HG03139 (cell line): ENCODE results near the gene PALM.

Source experiments
- ATAC-seq: cut with Tn5 transposase; IDR thresholded peaks from one replicate; pipeline ENCODE4 v1.9.1; 2021; ENCODE audit not compliant: unreplicated experiment

PALM gene

DNA sequence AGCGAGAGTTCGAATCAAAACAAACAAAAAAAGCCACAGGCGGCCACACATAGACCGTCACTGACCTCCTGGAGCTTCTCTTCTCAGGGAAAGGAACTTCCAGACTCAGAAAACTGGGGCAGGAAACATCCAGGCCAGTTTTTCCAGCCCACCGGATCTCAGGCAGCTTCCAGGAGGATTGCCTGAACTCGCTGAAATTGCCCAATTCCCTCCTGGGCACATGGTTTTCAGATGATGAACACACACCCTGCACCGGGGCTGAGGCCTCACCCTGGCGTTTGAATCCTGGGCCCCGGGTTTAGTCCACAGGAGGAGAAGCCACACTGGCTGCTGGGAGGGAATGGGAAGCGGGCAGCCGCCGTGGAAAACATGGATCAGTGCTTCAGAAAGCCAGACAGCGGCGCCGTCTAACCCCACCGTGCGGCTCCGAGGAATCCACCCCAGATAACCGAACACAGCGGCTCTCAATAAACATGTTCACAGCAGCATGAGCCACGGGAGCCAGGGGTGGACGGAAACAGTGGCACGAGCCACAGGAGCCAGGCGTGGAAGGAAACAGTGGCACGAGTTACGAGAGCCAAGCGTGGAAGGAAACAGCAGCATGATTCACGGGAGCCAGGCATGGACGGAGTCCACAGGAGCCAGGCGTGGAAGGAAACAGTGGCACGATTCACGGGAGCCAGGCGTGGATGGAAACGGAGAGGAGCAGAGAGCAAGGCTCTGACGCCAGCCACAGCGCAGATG, 70.3 kb downstream of the PALM start:
- ATAC-seq = no peak

DNA sequence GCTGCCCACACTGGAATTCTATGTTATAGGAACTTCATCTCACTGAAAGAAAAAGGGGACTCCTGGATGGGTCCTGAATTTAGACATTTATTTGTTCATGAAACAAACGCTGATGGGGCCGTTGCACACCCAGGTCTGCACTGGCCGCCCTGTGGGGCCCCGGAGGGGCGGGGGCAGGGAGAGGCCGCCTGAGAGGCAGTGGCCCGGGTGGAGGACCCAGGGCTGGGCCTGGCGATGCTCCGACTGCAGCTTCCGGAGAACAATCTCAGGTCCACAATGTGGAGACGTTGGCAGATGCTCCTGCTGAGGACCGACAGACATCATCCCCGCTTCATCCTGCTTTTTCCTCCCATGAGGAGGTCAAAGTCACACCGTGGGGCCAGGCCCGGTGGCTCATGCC, 72.2 kb downstream of the PALM start:
- ATAC-seq = no peak

DNA sequence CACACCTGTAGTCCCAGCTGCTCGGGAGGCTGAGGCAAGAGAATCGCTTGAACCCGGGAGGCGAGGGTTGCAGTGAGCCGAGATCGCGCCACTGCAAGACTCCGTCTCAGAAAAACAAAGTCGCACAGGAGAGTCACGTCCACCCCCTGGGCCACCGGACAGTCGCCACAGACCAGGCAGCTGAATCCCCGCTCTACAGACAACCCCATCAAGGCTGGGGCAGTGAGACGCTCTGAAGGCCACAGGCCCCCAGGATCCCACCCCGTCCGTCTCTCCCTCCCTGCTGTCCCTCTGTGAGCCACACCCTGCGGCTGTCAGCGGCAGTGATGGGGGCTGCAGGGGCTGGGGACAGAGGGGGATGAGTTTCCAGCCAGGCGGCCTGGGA, 73.1 kb downstream of the PALM start:
- ATAC-seq = no peak

DNA sequence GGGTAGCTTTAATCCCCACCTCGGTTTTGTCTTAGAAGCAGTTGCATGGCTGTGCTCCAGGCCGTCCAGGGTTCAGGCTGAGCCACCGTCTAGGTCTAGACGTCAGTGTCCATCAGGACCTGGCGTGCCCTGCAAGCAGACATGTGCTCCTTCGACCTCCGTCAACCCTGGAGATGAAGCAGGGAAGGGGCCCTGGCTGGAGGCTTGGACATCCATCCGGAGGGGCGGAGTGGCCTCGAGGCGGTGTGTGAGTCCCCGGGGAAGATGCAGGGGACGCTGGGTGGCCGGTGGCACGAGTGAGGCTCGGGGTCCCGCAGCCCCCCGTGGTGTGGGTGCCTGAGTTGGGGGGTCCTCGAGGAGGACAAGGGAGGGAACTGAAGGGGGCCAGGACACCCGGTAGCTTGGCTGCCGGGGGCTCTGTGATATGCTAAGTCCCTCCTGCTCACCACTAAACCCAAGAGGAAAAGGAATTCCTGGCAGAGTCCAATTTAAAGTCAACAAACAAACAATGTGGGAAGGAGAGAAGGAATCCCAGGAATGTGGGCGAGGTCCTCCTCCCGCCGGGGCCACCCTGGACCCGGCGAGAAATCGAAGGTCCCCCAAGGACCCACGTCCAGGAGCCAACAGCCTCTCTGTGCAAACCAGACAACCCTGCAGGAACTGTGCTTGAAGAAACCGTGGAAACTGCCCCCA, 73.6 kb downstream of the PALM start:
- no peak for ATAC-seq

DNA sequence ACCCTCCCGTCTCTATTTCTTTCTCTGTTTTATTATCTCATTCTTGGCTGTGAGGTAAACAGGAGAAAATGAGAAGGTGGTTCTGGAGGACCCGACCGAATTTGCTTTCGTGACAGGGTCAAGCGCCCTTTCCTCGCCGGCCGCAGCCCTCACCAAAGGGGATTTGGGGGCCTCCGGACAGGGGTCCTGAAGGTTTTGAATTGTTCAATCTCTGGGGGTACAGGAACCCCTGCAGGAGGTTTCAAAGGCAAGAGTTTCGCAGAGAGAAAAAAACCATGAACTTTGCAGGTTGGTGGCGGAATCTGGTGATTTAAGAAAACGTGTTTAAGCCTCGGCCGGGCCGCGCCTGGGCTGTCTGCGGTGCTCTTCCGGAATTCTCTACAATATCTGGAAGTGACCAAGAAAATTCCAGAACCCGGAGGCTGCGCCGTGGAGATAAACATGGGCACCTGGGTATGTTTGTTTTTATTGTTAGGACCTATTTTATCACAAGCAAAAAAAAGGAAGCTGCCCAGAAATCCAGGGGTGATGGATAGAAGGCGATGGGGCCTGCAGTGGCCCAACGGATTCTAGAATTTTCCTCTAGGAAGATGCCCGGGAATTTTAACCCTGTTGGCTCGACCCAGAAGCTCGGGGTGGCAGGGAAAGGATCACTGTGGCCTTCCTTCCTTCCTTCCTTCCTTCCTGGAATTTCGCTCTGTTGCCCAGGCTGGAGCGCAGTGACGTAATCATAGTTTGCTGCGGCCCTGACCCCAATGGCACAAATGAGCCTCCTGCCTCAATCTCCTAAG, 74.3 kb downstream of the PALM start:
- ATAC-seq = no peak

DNA sequence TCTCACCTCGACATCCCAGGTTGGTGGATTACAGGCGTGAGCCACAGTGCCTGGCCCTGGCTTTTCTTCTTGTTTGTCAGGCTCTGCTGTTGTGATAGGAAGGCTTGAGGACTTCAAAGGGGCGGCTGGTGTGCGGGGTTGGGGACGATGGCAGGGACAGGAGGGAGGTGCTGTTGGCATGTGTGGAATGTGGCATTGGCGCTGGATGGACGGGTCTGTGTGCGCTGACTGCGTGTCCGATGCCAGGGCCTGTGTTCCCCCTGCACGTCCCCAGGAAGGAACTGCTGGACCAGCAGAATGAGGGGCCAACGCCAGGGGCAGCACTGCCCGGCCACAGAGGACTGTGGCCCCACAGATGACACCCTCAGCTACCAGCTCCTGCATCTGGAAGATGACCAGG, 75.8 kb downstream of the PALM start:
- no peak for ATAC-seq

DNA sequence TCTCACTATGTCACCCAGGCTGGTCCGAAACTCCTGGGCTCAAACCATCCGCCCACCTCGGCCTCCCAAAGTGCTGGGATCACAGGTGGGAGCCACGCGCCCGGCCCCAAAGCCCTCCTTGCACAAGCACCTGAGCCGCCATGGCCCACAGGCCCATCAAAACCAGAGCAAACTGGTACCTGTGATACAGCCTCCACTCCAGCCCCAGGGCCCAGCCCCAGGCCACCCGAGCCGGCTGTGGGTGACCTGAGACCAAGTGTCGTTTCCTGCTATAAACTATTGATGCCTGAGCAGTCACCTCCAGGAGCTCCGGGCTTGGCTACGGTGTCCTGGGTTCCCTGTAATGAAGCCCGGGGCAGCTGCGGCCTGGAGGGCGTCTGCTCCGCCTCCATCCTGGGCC, 78.8 kb downstream of the PALM start:
- ATAC-seq = no peak

DNA sequence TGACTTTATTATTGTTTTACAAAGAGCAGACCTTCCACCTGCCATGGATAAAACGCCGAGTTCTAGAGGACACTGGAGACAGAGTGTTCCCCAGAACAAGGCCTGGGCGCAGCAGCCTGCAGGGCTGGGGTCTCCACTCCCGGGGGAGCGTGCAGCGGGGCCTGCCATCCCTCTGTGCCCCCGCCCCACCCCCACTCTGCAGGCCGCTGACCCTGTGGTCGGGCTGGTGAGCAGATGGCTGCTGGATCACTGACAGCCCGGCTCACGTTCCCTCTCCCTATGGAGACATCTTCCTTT, 79.9 kb downstream of the PALM start:
- no peak for ATAC-seq

DNA sequence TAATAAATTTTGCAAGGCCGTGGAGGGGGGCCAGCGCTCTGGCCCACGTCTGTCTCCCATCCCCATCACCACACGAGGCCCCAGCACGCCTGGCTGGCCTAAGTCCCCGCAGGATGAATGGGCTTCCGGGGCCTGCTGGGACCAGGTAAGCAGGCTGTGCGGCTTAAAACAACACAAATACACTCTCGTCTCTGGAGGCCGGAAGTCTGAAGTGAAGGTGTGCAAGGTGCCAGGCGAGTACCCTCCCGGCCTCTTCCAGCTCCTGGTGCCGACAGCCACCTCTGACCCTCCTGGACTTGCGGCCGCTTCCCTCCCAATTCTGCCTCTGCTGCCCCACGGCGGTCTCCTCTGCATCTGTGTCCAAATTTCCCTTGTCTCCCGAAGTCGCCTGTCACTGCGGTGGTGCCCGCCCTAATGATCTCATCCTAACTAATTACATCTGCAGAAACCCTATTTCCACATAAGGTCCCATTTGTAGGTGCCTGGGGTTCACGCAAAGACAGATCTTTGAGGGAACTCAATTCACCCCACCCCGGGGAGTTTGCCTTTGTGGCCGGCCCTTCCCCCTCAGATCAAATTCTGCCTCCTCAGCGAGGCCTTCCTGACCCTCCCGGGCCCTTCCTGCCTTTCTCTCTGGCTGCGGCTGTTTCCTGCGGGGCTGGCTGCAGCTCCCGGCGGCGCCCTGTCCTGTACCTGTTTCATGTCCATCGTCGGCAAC, 80.4 kb downstream of the PALM start:
- no peak for ATAC-seq

DNA sequence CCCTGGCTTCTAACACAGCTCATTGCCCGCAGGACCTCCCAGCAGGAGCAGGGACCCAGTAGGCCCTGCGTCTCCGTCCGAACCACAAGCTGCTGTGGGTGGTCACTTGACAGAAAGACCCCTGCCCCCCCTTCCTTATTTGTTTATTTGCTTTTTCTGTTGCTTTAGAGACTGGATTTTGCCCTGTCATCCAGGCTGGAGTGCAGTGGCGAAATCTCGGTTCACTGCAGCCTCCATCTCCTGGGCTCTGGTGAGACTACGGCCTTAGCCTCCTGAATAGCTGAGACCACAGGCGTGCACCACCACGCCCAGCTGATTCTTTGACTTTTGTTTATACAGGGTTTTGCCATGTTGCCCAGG, 80.9 kb downstream of the PALM start:
- no peak for ATAC-seq

DNA sequence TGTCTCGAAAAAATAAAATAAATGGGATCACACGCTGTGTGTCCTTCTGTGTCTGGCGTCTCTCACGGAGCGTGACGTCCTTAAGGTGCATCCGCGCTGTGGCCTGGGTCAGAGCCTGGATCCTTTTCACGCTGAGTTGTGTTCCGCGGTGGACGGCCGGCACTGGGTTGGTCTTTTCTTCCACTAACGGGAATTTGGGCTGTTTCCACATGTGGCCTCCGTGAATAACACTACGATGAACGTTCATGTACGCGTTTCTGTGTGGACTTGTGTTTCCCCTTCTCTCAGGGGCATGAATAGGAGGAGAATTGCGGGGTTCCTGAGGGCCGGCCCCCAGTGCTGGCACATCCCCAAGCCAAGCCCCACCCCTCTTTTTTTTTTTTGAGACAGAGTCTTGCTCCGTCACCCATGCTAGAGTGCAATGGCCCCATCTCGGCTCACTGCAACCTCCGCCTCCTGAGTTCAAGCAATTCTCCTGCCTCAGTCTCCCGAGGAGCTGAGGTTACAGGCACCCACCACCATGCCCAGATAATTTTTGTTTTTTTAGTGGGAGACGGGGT, 82.4 kb downstream of the PALM start:
- ATAC-seq = no peak

DNA sequence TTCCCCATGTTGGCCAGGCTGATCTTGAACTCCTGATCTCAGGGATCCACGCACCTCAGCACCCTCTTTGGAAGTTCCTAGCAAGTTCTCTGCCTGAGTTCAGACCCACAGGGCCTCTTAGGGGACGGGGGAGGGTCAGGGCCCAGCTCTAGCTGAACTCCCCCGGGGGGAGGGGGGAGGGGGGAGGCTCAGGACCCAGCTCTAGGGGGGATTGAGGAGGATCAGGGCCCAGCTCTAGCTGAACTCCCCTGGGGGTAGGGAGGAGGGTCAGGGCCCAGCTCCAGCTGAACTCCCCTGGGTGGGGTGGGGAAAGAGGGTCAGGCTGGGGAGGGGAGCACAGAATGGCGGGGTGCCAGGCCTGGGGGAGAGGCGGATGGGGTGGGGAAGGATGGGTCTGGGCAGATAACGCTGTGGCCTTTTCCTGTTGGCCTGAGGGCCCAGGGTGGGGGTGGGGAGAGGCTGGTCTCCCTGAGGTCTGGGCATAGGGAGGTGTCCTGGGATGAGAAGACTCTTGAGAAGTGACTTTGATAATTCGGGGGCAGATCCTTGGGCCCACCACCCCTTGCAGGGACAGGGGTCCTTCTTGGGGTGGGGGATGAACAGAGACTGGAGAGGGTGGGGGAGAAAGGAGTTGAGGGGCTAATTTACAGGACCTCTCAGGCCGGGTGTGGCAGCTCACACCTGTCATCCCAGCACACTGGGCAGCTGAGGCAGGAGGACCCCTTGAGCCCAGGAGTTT, 83.0 kb downstream of the PALM start:
- no peak for ATAC-seq

DNA sequence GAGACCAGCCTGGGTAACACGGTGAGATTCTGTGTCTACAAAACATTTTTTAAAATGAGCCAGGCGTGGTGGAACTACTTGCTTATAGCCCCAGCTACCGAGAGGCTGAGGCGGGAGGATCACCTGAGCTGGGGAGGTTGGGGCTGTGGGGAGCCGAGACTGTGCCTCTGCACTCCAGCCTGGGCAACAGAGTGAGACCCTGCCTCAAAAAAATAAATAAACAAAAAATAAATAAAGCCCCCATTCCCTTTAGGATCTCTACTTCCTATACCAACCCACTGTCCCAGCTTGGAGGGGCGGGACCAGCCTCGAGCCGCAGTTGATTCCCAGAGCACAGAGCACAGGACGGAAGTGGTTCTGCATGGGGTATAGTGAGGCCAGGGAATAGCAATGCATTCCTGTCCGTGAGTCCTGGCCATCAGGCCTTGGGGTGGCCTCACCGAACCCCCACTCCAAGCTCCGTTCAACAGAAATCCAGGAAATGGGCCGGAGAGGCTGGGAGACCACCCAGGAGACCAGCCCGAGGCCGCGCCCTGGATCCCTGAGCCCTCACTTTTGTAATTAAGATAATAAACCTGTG, 83.7 kb downstream of the PALM start:
- ATAC-seq = no peak

DNA sequence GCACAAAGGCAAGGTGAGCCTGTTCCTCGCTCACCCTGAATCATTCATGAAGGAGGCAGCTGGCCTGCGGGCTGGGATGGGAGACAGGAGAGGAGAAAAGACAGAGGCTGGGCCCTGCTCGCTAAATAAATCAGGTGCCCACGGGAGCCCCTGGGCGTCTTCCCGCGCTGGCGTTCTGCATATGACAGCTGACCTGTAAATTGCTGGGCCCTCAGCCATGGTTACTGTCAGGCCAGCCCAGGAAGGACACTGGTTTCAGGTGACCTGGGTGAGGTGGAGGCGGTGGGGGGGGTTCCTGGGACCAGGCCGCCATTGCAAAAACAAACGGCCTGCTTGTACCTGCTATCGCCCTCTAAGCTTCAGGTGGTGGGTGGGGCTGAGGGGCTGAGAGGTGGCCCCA, 85.1 kb downstream of the PALM start:
- ATAC-seq = no peak

DNA sequence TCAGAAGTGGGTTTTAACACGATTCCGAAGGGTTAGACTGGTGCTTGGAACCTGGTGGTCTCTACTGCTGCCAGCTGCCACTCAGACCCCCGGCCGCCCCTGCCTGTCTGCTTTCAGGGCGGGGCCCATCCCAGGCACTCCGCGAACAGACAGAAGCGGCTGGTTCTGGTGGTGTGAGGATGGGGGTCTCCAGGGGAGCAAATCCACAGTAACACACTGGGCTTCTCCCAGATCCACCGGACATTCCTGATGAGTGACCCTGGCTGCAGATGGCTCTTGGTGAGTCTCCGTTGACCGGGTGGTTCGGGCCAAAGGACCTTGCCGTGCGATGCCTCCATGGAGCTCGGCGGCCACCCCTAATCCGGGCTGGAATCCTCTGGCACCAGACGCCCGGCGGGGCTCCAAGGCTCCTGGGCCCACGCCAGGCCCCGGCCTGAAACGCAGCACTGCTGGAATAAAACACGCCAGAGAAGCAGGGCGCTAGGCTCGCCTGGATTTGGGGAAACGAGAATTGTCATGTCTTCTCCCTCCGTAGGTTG, 86.4 kb downstream of the PALM start:
- no peak for ATAC-seq

DNA sequence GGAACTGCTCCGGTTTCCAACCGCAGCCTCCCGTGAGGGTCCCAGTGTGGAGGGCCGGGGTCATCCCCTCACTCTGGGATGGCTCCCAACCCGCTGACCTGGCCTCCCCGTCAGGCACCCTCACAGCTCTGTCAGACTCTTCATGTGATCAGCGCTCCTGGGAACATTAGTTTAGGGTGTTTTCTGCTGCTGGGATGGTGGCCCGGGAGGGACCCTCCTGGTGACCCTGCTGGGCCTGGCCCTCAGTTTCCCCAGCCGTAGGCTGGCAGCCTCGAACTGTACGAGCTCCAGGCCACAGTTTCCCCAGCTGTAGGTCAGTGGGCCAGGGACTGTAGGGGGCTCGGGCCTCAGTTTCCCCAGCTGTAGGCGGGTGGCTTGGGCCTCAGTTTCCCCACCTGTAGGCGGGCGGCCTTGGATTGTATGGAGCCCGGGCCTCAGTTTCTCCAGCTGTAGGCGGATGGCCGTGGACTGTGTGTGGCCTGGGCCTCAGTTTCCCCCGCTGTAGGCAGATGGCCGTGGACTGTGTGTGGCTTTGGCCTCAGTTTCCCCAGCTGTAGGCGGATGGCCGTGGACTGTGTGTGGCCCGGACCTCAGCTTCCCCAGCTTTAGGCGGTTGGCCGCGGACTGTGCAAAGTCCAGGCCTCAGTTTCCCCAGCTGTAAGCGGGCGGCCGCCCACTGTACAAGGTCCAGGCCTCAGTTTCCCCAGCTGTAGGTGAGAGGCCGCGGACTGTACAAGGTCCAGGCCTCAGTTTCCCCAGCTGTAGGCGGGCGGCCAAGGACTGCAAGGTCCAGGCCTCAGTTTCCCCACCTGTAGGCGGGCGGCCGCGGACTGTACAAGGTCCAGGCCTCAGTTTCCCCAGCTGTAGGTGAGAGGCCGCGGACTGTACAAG, 87.2 kb downstream of the PALM start:
- ATAC-seq = no peak

DNA sequence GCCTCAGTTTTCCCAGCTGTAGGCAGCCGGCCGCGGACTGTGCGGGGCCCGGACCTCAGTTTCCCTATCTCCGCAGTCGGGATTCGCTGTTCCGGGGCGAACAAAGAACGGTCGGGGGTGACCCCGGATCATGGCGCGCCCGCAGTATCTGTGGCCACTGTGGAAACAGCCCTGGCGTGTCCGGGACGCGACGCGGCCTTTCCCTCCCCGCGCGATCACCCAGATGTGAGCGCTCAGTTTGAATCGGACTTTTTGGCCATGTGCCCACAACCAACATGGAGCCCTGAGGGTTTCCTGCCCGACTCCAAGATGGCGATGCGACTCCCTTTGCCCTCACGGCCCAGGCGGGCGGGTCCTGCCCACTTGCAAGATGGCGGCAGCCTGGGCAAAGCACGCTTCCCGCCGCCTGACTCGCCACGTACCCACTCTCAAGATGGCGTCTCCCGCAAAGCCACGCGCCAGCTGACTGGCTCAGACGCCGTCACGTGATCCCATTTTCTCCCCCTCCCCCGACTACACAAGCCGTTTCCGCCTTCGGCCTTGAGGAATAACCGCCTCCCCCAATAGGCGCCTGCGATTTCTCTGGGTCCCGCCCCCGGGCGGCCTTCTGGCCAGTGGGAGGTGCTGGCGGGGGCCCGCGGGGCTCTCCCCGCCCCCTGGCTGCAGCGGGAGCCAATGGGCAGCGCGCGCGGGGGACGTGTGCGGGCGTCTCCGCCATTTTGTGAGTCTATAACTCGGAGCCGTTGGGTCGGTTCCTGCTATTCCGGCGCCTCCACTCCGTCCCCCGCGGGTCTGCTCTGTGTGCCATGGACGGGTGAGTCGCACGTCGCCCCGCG, 88.2 kb downstream of the PALM start, which contains the start of gene PTBP1:
Gene PTBP1, plus strand, starts transcription at position 761 of the 836 bp plus-strand sequence. Its CDS starts 46 bp downstream, at position 807.
- ATAC-seq = peak; percentile 70
